ENCODE data around the gene CPN1.
"Not testable (repeated sequence)": the region's sequence is repeated elsewhere in the genome, so short reads cannot be mapped to it uniquely, and the experiment has no call there.

CPN1 gene

GRCh38 chr10:100020886-100021253, 60.8 kb downstream of the CPN1 start:
- peak; percentile 73 for DNase-seq

- DNase-seq: peak; percentile 59
Measured at GRCh38 chr10:100020142-100020885, 61.4 kb downstream of the CPN1 start.

- DNase-seq: no peak
Measured at GRCh38 chr10:100019787-100020141, 61.9 kb downstream of the CPN1 start.

GRCh38 chr10:100014071-100014762, 67.5 kb downstream of the CPN1 start:
- DNase-seq: no peak

- DNase-seq: no peak
Measured at GRCh38 chr10:100013621-100014020, 68.0 kb downstream of the CPN1 start.

GRCh38 chr10:100011906-100012305, 69.8 kb downstream of the CPN1 start:
- DNase-seq: not testable (repeated sequence)

- DNase-seq: peak; percentile 71
Measured at GRCh38 chr10:100009793-100010676, 71.6 kb downstream of the CPN1 start, which contains the start of gene DNMBP. DNMBP (minus strand) TSS chr10:100009947; CDS start chr10:99972124, 37,823 bp downstream.

GRCh38 chr10:100009283-100009792, 72.3 kb downstream of the CPN1 start:
- DNase-seq: peak; percentile 44

- no peak for DNase-seq
Measured at GRCh38 chr10:100008708-100009282, 72.9 kb downstream of the CPN1 start.

- DNase-seq: no peak
Measured at GRCh38 chr10:100008142-100008522, 73.5 kb downstream of the CPN1 start.

- no peak for DNase-seq
Measured at GRCh38 chr10:100007231-100008141, 74.2 kb downstream of the CPN1 start.

- DNase-seq: no peak
Measured at GRCh38 chr10:100006243-100006886, 75.3 kb downstream of the CPN1 start.

GRCh38 chr10:100004805-100005510, 76.7 kb downstream of the CPN1 start:
- DNase-seq: no peak

- DNase-seq: no peak
Measured at GRCh38 chr10:100000109-100000644, 81.5 kb downstream of the CPN1 start.

GRCh38 chr10:99999319-100000108, 82.2 kb downstream of the CPN1 start:
- DNase-seq: no peak

GRCh38 chr10:99998889-99999288, 82.8 kb downstream of the CPN1 start:
- DNase-seq: no peak

- DNase-seq: no peak
Measured at GRCh38 chr10:99996671-99997648, 84.7 kb downstream of the CPN1 start.

GRCh38 chr10:99995713-99996112, 86.0 kb downstream of the CPN1 start:
- no peak for DNase-seq

Measured in NCI-H2171 (cell line).